ENCODE measurements around the gene GRM4.

The GRM4 gene

DNA sequence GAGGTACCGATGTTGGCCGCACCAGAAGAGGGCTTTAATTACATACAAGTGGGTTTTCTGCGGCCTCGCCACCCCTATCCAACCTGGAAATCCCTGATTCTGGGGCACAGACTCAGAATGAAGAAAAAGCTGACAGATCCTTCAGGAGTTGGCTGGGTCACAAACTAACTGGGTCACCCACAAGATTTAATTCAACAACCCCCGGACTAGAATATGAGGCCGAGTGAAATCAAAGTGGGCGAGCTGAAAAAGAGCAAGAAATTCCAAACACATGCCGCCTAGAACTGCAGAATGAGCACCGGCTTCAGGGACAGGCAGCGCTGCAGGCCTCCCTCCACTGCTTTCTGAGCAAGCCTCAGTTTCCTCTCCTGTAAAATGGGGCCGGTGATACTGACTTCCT lies 30.0 kb downstream of the GRM4 start:
- no peaks in the 10 kb centered on the region for H3K79me2 ChIP-seq (ENCODE audit: insufficient read depth, low read length)
- no peaks in the 10 kb centered on the region for H4K20me1 ChIP-seq (ENCODE audit: low read depth, low read length)
- no peaks in the 10 kb centered on the region for H3K36me3 ChIP-seq (ENCODE audit: low read length)
- H3K9me2 ChIP-seq (replicated peaks; ENCODE audit: insufficient read depth, low read length): no peaks in the 10 kb centered on the region
- H3K4me2 ChIP-seq (ENCODE audit: low read depth, low read length, poor library complexity, severe bottlenecking): no peak overlapping the region
- no peaks in the 10 kb centered on the region for H3K27me3 ChIP-seq (ENCODE audit: low read length)
- no peaks in the 10 kb centered on the region for H3F3A ChIP-seq (ENCODE audit: insufficient read depth)
- H3K27ac ChIP-seq (ENCODE audit: low read depth, low read length): no peak overlapping the region
- no peak overlapping the region for H3K9ac ChIP-seq (ENCODE audit: low read length)
- TF ChIP-seq CTCF (IDR thresholded peaks at IDR 0.05; ENCODE audit: insufficient read depth, low read length, poor library complexity, severe bottlenecking): no peak
- TF ChIP-seq EZH2phosphoT487 (conservative IDR thresholded peaks at IDR 0.05; ENCODE audit: low read length): no peak
- no peak overlapping the region for H2AFZ ChIP-seq (ENCODE audit: low read depth, low read length, severe bottlenecking)
- H3K9me3 ChIP-seq (ENCODE audit: insufficient read depth, low read length): no peaks in the 10 kb centered on the region
- no peak overlapping the region for H3K4me3 ChIP-seq (ENCODE audit: insufficient read depth, low read length, poor library complexity, severe bottlenecking)

DNA sequence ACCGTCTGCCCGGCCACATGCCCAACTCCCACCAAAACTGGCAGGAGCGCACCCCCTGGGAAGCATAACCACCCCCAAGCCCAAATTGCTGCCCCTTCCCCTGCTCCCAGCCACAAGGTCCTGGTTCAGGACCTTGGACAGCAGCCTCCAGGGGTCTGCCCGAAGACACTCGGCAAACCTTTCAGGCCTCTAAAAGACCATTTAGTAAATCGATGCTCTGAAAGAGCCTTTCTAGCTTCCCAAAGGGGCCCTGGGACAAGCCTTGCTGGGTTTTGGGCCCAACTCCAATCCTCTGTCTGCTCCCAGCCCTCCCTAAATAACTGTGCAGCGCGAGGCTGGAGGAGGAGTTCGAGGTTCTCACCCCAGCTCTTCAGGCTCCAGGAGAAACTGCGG lies 30.5 kb downstream of the GRM4 start:
- no peak overlapping the region for H3K4me3 ChIP-seq (ENCODE audit: insufficient read depth, low read length, poor library complexity, severe bottlenecking)
- TF ChIP-seq EZH2phosphoT487 (conservative IDR thresholded peaks at IDR 0.05; ENCODE audit: low read length) (no peak), CTCF (IDR thresholded peaks at IDR 0.05; ENCODE audit: insufficient read depth, low read length, poor library complexity, severe bottlenecking) (no peak)
- no peaks in the 10 kb centered on the region for H4K20me1 ChIP-seq (ENCODE audit: low read depth, low read length)
- no peaks in the 10 kb centered on the region for H3K79me2 ChIP-seq (ENCODE audit: insufficient read depth, low read length)
- H3K36me3 ChIP-seq (ENCODE audit: low read length): no peaks in the 10 kb centered on the region
- H3K27me3 ChIP-seq (ENCODE audit: low read length): no peaks in the 10 kb centered on the region
- no peak overlapping the region for H3K27ac ChIP-seq (ENCODE audit: low read depth, low read length)
- H2AFZ ChIP-seq (ENCODE audit: low read depth, low read length, severe bottlenecking): no peak overlapping the region
- H3K9ac ChIP-seq (ENCODE audit: low read length): no peak overlapping the region
- H3K9me3 ChIP-seq (ENCODE audit: insufficient read depth, low read length): no peaks in the 10 kb centered on the region
- H3F3A ChIP-seq (ENCODE audit: insufficient read depth): no peaks in the 10 kb centered on the region
- H3K9me2 ChIP-seq (replicated peaks; ENCODE audit: insufficient read depth, low read length): no peaks in the 10 kb centered on the region
- no peak overlapping the region for H3K4me2 ChIP-seq (ENCODE audit: low read depth, low read length, poor library complexity, severe bottlenecking)

- no peak for TF ChIP-seq CTCF (IDR thresholded peaks at IDR 0.05; ENCODE audit: insufficient read depth, low read length, poor library complexity, severe bottlenecking)
- no peak for TF ChIP-seq EZH2phosphoT487 (conservative IDR thresholded peaks at IDR 0.05; ENCODE audit: low read length)
- Histone ChIP-seq H3K9ac (ENCODE audit: low read length) (no peak overlapping the region), H3K4me2 (ENCODE audit: low read depth, low read length, poor library complexity, severe bottlenecking) (no peak overlapping the region), H3K9me2 (replicated peaks; ENCODE audit: insufficient read depth, low read length) (no peaks in the 10 kb centered on the region), H2AFZ (ENCODE audit: low read depth, low read length, severe bottlenecking) (no peak overlapping the region), H3K36me3 (ENCODE audit: low read length) (no peaks in the 10 kb centered on the region), H3K27ac (ENCODE audit: low read depth, low read length) (no peak overlapping the region), H3F3A (ENCODE audit: insufficient read depth) (no peaks in the 10 kb centered on the region), H3K79me2 (ENCODE audit: insufficient read depth, low read length) (no peaks in the 10 kb centered on the region), H3K27me3 (ENCODE audit: low read length) (no peaks in the 10 kb centered on the region), H4K20me1 (ENCODE audit: low read depth, low read length) (no peaks in the 10 kb centered on the region), H3K9me3 (ENCODE audit: insufficient read depth, low read length) (no peaks in the 10 kb centered on the region), H3K4me3 (ENCODE audit: insufficient read depth, low read length, poor library complexity, severe bottlenecking) (no peak overlapping the region)
Observed at GRCh38 chr6:34114695-34115402, 31.0 kb downstream of the GRM4 start.

All from SU-DHL-6 (cell line).